ENCODE data around the gene ANKRD33. TPM values are rescaled to one million over a fixed set of nuclear protein-coding genes. Genes with fewer than 3 reads are reported as not detected.

Gene ANKRD33
- total RNA-seq, 4 donors from 2014 or later = 0.60 to 0.66 TPM; not detected in 2

- no peak for DNase-seq (ENCODE audit: low spot score in 2 of 2)
- peak overlapping the region in 2 of 4 donors; percentile 90 to 94 for H3K27ac ChIP-seq
- H3K4me3 ChIP-seq = no peak overlapping the region
- 40 to 45% methylated on average over 8 of the region's 8 CpGs for WGBS, 2 donors
- no peaks in the 10 kb centered on the region for H3K36me3 ChIP-seq
- peaks cover 0 to 79% (median 25%) of the 10 kb centered on the region in 4 donors for H3K4me1 ChIP-seq
- H3K27me3 ChIP-seq = peaks cover 0 to 9% of the 10 kb centered on the region in 2 donors
- no peaks in the 10 kb centered on the region for H3K9me3 ChIP-seq
- TF ChIP-seq EP300 (IDR thresholded peaks at IDR 0.05) = no peak
- TF ChIP-seq CTCF (IDR thresholded peaks at IDR 0.05) = no peak
- no peak for TF ChIP-seq POLR2A (IDR thresholded peaks at IDR 0.05)
These were observed 36.3 kb upstream of the ANKRD33 start for GRCh38 chr12:51851413-51852124.

DNA sequence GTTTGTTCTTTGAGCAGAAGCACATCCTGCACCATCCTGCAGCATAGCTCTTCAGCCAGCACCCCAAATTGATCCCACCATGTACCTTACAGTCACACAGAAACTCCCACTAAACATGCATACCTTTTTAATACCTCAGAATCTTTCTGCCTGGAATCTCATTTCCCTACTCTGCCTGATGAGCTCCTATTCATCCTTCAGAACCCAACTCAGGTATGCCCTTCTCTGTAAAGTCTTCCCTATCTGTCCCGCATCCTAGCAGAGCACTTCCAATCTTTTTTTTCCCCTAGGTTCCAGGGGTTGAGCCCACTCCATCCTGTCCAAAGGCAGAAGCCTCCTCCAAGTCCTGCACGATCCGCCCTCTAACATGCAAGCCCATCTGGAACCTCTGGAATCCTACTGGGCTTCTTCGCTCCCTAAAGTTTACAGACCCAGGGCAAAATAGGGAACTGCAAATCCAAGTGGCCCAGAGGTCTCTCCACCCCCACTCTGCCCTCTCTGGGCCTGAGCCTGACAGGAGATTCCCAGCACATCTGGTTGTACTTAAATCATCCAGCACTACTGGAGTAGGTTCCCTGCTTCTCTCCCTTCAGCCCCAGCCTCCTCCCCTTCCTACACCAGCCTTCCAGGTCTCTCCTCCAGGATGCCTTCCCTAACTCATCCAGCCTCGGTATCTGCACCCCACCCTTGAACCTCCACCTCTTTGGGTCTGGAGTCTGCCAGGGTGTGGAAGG, 35.3 kb upstream of the ANKRD33 start:
- H3K36me3 ChIP-seq = no peaks in the 10 kb centered on the region
- peaks cover 0 to 77% (median 18%) of the 10 kb centered on the region in 4 donors for H3K4me1 ChIP-seq
- DNase-seq (ENCODE audit: low spot score in 2 of 2) = no peak
- 66 to 67% methylated on average over 5 of the region's 5 CpGs for WGBS, 2 donors
- H3K27ac ChIP-seq = peak overlapping the region in 2 of 4 donors; percentile 11 to 90
- peaks cover 0 to 6% of the 10 kb centered on the region in 2 donors for H3K27me3 ChIP-seq
- no peaks in the 10 kb centered on the region for H3K9me3 ChIP-seq
- H3K4me3 ChIP-seq = no peak overlapping the region
- no peak for TF ChIP-seq EP300 (IDR thresholded peaks at IDR 0.05)
- no peak for TF ChIP-seq CTCF (IDR thresholded peaks at IDR 0.05)
- no peak for TF ChIP-seq POLR2A (IDR thresholded peaks at IDR 0.05)

GRCh38 chr12:51855586-51856428, 32.1 kb upstream of the ANKRD33 start:
- H3K27ac ChIP-seq = peak overlapping the region; percentile 11 to 84 (median 74)
- H3K4me1 ChIP-seq = peaks cover 0 to 51% (median 11%) of the 10 kb centered on the region in 4 donors
- no peaks in the 10 kb centered on the region for H3K36me3 ChIP-seq
- TF ChIP-seq EP300 (IDR thresholded peaks at IDR 0.05) = peak in 1 of 2 donors; percentile 35
- TF ChIP-seq POLR2A (IDR thresholded peaks at IDR 0.05) = no peak
- no peak for TF ChIP-seq CTCF (IDR thresholded peaks at IDR 0.05)
- H3K4me3 ChIP-seq = peak overlapping the region; percentile 6 to 48 (median 16)
- H3K27me3 ChIP-seq = no peaks in the 10 kb centered on the region
- H3K9me3 ChIP-seq = no peaks in the 10 kb centered on the region
- peak; percentile 48 to 61 for DNase-seq (ENCODE audit: low spot score in 2 of 2)
- 13 to 18% methylated on average over 16 to 21 of the region's 21 CpGs for WGBS, 2 donors

- H3K27me3 ChIP-seq = no peaks in the 10 kb centered on the region
- H3K4me1 ChIP-seq = peaks cover 0 to 42% (median 22%) of the 10 kb centered on the region in 4 donors
- no peaks in the 10 kb centered on the region for H3K9me3 ChIP-seq
- H3K36me3 ChIP-seq = no peaks in the 10 kb centered on the region
- WGBS, 2 donors = 85 to 94% methylated on average over 3 of the region's 3 CpGs
- TF ChIP-seq EP300 (IDR thresholded peaks at IDR 0.05) (no peak), CTCF (IDR thresholded peaks at IDR 0.05) (no peak), POLR2A (IDR thresholded peaks at IDR 0.05) (no peak)
- H3K4me3 ChIP-seq = no peak overlapping the region
- no peak for DNase-seq (ENCODE audit: low spot score in 2 of 2)
- H3K27ac ChIP-seq = no peak overlapping the region
These were observed 26.9 kb upstream of the ANKRD33 start for GRCh38 chr12:51860986-51861385.

Data from tibial nerve (tissue), 4 donors.